Measurements from ENCODE around the gene SLC9C2.
A peak's percentile ranks its signal among the peaks of the same experiment; 100 is the strongest.
"Not testable (repeated sequence)": the region's sequence is repeated elsewhere in the genome, so short reads cannot be mapped to it uniquely, and the experiment has no call there.

The SLC9C2 gene

GRCh38 chr1:173489149-173489600, 113.7 kb downstream of the SLC9C2 start:
- no peak for DNase-seq (ENCODE audit: low read depth in 2 of 2)

- DNase-seq (ENCODE audit: low read depth in 2 of 2), result no peak
These were observed 114.9 kb downstream of the SLC9C2 start for GRCh38 chr1:173488001-173488400.

DNA sequence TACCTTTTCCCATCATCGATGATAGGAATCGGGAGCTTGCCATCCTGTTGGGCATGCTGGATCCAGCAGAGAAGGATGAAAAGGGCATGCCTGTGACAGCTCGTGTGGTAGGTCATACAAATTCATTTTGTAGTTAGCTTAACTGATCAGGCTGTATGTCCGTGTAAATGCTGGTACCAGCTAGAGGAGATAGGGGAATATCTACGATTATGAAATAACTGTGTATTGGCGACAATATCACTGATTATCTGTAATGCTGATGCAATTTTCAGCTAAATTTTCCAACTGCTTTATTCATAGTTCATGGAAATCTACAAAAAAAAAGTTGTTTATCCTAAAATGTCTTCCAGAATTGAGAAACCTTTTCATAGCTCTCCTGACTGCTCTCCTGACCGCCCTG, 117.5 kb downstream of the SLC9C2 start:
- no peak for DNase-seq (ENCODE audit: low read depth in 2 of 2)

DNA sequence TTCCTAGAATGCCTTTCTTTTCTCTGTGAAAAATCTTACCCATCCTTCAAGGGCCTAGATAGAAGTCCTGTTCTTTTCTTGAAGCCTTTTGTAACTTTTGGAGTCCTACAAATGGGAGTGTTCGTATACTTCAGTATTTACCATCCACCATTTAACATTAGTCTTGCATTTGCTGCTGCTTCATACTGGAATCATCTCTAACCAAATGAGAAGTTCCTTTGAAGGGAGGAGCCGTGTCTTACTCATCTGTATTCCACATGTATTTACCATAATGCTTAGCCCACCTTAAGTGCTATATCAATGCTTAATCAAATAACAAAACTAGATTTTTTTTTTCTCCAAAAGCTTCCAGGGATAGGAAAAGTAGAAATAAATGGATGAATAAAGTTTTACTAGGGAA, 118.6 kb downstream of the SLC9C2 start:
- DNase-seq (ENCODE audit: low read depth in 2 of 2), result no peak

- no peak for DNase-seq (ENCODE audit: low read depth in 2 of 2)
These were observed 120.2 kb downstream of the SLC9C2 start for GRCh38 chr1:173482683-173483082.

GRCh38 chr1:173481195-173481772, 121.6 kb downstream of the SLC9C2 start:
- DNase-seq (ENCODE audit: low read depth in 2 of 2), result no peak

- DNase-seq (ENCODE audit: low read depth in 2 of 2), result no peak
These were observed 123.2 kb downstream of the SLC9C2 start for GRCh38 chr1:173479649-173480048.

DNA sequence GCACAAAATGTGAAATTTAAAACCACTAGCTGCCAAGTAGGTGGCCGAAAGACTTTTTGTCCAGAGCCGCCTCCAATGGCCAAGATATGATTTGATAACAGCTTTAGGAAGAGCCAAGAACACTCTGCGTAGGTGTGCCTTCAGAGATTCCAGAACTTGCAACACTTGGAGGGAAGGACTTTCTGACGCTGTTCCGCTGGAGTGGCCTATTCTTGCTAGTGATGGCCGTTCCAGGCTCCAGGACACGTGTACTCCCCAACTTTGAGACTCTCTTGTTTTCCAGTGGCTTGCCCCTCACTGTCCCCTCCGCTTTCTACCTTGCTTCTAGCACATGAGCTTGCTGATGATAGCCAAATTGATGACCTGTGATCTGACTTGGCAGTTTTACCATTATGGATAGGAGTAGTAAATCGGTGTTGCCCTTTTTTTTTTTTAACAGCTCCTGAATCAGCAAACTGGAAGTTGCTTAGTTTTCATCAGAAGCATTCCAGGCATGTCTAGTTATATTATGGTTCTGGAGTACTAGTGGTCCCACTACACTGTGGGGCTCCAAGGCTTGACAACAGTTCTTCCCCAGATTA, 124.7 kb downstream of the SLC9C2 start:
- DNase-seq (ENCODE audit: low read depth in 2 of 2), result no peak

DNA sequence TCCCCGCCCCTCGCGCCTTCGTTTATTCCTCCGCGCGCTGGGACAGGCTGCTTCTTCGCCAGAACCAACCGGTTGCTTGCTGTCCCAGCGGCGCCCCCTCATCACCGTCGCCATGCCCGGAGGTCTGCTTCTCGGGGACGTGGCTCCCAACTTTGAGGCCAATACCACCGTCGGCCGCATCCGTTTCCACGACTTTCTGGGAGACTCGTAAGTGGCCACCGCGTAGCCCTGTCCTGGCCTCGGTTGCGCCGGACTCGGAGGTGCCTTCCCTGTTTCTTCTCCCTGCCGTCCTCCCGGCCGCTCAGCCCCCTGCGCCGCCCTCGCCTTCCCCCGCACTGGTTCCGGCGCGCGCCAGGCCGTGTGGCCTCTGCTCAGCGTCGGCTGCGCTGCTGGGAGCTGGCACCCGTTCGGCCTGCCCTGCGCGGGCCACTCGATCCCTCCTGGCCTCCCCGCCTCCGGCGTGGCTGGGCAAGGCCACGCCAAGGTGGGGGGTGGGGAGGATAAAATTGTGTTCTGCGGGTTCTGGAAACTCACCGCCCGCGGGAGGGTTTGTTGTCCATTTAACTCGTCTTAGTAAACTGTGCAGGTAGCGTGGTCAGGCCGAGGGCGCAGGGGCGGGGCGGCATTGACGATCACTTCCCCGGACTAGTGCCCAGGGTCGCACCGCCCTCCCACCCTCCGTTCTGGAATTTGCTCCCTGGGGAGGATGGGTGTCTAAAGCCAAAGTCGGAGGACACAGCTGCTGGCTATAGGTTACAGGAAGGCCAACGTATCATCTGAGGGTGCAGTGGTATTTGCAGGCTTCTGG, 125.4 kb downstream of the SLC9C2 start, which contains the start of gene PRDX6:
PRDX6 (plus strand) TSS at position 50 of the 808 bp plus-strand sequence; CDS start at position 113, 63 bp downstream.
- peak in 1 of 2 donors; percentile 10 for DNase-seq (ENCODE audit: low read depth in 2 of 2)

- peak; percentile 69 to 77 for DNase-seq (ENCODE audit: low read depth in 2 of 2)
These were observed 126.1 kb downstream of the SLC9C2 start for GRCh38 chr1:173476665-173477285.

DNA sequence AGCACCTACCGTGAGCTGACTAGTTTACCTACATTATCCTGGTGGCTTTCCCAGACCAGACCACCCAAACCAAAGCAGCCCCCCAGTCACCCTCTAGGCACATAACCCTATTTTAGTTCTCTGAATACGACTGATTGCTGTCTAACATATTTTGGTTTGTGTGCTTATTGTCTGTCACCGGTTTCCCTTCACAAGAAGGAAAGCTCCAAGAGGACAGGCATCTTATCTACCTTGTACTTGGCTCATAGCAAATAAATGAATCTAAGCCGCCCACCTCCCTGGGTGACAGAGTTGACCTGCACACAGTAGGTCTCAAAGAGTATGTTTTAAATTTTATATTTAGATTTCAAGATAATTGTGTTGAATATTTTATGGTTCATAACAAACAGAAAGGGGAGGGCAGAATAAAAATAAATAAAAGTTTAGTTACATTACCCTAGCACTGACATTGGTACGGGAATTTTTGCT, 126.6 kb downstream of the SLC9C2 start:
- no peak for DNase-seq (ENCODE audit: low read depth in 2 of 2)

DNA sequence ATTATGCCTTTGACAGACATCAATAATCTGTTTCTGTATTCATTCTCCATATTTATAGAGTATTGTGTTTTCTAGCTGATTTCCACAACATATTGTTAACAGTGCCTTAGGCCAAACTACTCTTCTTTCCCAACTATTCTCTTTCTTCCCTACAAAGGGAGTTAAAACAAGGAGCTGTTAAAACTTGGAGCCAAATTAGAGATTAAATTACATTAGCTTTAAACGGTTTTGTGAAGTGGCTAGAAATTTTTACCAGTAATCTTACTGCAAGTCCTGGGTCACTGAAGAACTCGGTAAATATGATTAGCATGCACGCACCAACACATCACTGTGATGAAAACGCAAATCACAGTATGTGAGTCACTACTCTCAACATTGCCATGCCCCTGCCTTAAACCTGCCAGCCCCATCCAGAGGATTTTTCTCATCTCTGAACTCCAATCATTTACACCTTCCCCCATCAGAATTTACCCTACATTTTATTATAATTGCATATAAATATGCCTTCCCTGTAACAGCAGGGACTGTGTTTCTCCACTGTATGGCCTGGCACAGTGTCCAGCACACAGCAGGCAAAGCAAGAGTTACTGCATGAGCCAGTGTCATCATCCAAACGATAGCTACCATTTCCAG, 127.2 kb downstream of the SLC9C2 start:
- DNase-seq (ENCODE audit: low read depth in 2 of 2), result no peak

- DNase-seq (ENCODE audit: low read depth in 2 of 2), result not testable (repeated sequence)
These were observed 128.0 kb downstream of the SLC9C2 start for GRCh38 chr1:173474780-173475421.

DNA sequence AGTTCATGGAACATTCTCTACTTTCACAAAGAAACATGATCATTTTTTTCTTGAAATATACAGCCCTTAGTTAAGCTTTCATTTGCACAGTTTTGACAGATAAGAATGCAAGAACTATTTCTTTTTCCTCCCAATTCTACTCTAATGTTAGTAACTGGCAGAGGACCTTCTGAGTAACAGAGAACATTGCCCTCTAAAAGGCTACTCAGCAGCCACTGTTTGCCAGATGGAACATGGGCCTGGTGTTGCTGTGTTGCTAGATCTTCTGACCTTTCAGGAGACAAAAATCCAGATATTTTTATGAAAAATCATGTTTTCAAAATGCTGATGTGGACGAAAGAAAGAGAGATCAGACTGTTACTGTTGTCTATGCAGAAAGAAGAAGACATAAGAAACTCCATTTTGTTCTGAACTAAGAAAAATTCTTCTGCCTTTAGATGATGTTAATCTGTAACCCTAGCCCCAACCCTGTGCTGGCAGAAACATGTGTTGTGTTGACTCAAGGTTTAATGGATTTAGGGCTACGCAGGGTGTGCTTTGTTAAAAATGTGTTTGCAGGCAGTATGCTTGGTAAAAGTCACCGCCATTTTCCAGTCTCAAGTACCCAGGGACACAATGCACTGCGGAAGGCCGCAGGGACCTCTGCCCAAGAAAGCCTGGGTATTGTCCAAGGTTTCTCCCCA, 128.6 kb downstream of the SLC9C2 start:
- no peak for DNase-seq (ENCODE audit: low read depth in 2 of 2)

GRCh38 chr1:173473599-173474011, 129.3 kb downstream of the SLC9C2 start:
- DNase-seq (ENCODE audit: low read depth in 2 of 2), result no peak

DNA sequence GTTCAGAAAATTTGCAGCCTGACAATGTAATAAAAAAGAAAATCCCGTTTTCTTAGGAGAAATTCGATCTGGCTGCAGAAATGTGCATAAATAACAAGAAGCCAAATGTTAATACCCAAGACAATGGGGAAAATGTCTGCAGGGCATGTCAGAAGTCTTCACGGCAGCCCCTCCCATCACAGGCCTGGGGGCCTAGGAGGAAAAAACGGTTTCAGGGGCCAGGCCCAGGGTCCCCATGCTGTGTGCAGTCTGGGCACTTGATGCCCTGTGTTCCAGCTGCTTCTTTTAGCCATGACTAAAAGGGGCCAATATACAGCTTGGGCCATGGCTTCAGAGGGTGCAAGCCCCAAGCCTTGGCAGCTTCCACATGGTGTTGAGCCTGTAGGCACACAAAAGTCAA, 132.3 kb downstream of the SLC9C2 start:
- DNase-seq (ENCODE audit: low read depth in 2 of 2), result no peak

GRCh38 chr1:173469656-173470055, 133.2 kb downstream of the SLC9C2 start:
- DNase-seq (ENCODE audit: low read depth in 2 of 2), result no peak

DNA sequence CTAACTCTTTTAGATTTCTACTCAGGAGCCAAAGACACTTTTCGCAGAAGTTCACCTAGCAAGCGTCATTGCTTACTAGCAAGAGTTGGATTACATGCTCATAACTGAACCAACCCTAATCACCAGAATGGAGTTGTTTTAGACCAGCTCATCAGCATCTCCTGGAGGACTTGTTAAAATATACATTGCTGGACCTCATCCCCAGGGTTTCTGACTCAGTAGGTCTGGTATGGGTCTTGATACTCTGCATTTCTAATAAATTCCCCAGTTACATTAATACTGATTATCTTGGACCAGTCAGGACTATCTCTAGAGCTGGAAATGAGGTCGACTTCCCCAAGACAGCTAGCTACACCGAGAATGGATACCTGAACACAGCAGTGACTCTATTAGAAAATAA, 135.4 kb downstream of the SLC9C2 start:
- no peak for DNase-seq (ENCODE audit: low read depth in 2 of 2)

- DNase-seq (ENCODE audit: low read depth in 2 of 2), result not testable (repeated sequence)
These were observed 138.7 kb downstream of the SLC9C2 start for GRCh38 chr1:173464185-173464584.

GRCh38 chr1:173462666-173463065, 140.2 kb downstream of the SLC9C2 start:
- not testable (repeated sequence) for DNase-seq (ENCODE audit: low read depth in 2 of 2)

DNA sequence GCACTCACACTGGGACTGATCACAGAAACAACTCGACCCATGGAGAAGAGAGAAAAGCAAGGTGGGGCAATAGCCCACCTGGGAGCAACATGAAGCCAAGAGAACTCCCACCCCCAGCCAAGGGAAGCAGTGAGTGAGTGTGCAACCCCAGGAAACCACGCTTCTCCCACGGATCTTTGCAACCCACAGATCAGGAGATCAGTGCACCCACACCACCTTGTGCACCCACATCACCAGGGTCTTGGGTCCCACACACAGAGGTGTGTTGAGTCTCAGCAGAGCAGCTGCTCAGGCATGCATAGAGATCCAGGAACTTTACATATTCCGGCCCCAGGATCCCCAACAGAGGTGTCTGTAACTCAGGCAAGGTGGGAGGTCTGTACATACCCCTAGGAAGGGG, 143.0 kb downstream of the SLC9C2 start:
- no peak for DNase-seq (ENCODE audit: low read depth in 2 of 2)

Data from stimulated activated CD4-positive, alpha-beta T cell treated with anti-CD3 and anti-CD28 coated beads, Interleukin-15, amount 100 ng/mL, for 48 hours (primary cell).